GM12801 (cell line): Measurements from ENCODE around the gene TNF.

Experiments used
- TF ChIP-seq, protein P1 (sequence below): IDR thresholded peaks from one replicate; pipeline ENCODE4 v1.5.1; 2011; ENCODE audit warnings: control low read depth; ENCODE audit not compliant: insufficient read length; ENCODE audit errors: extremely low read depth

Gene TNF

GRCh38 chr6:31538805-31539400 is 36.5 kb upstream of the TNF start:
- TF ChIP-seq, protein P1, sequence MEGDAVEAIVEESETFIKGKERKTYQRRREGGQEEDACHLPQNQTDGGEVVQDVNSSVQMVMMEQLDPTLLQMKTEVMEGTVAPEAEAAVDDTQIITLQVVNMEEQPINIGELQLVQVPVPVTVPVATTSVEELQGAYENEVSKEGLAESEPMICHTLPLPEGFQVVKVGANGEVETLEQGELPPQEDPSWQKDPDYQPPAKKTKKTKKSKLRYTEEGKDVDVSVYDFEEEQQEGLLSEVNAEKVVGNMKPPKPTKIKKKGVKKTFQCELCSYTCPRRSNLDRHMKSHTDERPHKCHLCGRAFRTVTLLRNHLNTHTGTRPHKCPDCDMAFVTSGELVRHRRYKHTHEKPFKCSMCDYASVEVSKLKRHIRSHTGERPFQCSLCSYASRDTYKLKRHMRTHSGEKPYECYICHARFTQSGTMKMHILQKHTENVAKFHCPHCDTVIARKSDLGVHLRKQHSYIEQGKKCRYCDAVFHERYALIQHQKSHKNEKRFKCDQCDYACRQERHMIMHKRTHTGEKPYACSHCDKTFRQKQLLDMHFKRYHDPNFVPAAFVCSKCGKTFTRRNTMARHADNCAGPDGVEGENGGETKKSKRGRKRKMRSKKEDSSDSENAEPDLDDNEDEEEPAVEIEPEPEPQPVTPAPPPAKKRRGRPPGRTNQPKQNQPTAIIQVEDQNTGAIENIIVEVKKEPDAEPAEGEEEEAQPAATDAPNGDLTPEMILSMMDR: no peak

- TF ChIP-seq, protein P1: no peak
Measured at GRCh38 chr6:31540640-31541039, 34.7 kb upstream of the TNF start.

DNA sequence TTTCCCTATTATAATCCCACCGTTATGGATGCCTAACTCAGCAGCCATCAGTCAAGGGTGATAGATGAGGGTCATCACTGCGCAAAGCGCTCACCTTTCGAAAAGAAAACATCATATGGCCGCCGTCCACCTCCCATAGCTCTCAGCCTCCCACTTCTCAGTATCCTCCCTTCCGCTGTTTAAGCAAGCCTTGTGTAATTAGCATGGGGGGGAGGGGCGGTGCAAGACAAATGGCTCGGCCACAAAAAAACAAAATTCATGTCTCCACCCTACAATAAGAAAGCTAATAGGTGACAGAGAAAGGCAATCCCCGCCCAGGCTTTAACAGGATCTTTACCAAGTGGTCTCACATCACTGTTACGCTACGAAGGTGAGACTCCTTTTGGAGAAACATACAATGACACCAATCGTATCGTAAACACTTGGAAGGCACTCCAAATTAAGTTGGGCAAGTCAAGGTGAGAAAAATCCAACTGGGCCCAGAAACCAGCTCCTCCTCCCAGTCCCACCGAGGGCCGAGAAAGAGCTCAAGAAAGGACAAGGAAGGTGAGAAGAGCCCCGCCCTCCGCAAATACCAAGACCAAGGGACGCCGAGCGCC is 34.2 kb upstream of the TNF start:
- TF ChIP-seq, protein P1: no peak

GRCh38 chr6:31541658-31542521 is 33.5 kb upstream of the TNF start, which contains the start of gene DDX39B:
Gene DDX39B (minus strand): TSS chr6:31542003. CDS start chr6:31540532, 1,471 bp downstream.
- TF ChIP-seq, protein P1: no peak

- TF ChIP-seq, protein P1: no peak
Measured at GRCh38 chr6:31543639-31544038, 31.7 kb upstream of the TNF start.

DNA sequence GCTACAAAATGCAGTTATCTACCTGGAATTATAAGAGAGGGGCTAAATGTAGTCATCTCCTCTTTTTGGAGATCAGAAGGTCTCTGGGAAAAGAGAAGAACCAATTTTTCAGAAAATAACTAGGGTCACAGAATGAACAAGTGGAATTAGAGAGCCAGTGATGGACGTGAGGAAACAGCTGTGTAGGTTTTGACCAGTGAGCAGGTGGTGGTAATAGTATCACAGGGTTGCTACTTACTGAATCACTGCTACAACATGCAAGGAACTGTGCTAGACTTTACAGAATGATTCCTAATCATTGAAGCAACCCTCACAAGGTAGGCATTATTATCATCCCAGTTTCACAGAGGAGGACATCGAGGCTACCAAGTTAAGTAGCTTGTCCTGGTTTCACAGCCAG is 30.7 kb upstream of the TNF start:
- TF ChIP-seq, protein P1: no peak

DNA sequence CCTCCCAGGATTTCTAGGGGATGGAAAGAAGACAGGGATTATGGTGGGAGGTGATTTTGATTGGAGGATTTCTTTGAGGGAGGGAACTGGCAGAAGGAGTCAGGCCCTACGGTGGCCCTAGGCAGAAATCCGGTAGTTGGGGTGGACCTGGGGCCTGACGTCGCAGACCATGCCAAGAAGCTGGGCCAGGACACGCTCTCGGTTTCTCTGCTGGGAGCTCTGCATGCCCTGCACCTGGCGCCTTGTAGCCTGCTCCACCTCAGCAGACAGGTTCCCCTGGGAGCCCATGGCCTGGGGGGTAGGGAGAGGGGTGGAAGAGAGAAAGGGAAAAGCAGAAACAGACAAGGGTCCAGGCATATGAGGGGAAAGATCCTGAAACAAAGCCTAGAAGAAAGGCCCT is 30.1 kb upstream of the TNF start:
- TF ChIP-seq, protein P1: no peak
